Activated effector memory CD4-positive, alpha-beta T cell treated with Interleukin-2 at 50 U/mL for 16 hours (primary cell): ENCODE data around the gene MACROD1.

Experiments used
- DNase-seq: peaks from one replicate; pipeline ENCODE4 v3.0.0-alpha.2; 2020

MACROD1 gene

DNA sequence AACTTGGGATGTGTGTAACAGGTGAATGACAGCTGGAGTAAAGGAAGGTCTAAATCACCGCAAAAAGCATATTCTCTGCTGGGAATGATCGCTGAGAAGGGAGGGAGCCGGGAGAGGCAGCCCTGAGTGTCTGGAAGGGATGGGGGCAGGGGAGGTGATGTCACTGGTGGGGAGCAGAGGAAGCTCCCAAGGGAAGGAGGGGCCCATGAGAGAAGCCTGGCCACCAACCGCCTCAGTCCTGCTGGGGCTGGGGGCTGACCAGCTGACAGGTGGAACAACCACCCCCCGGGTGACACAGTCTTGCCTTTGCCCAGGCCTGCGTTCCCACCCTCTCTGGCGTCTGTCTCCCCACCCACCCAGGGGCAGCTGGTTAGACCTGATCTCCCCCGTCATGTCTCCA, 136.1 kb downstream of the MACROD1 start:
- no peak for DNase-seq

DNA sequence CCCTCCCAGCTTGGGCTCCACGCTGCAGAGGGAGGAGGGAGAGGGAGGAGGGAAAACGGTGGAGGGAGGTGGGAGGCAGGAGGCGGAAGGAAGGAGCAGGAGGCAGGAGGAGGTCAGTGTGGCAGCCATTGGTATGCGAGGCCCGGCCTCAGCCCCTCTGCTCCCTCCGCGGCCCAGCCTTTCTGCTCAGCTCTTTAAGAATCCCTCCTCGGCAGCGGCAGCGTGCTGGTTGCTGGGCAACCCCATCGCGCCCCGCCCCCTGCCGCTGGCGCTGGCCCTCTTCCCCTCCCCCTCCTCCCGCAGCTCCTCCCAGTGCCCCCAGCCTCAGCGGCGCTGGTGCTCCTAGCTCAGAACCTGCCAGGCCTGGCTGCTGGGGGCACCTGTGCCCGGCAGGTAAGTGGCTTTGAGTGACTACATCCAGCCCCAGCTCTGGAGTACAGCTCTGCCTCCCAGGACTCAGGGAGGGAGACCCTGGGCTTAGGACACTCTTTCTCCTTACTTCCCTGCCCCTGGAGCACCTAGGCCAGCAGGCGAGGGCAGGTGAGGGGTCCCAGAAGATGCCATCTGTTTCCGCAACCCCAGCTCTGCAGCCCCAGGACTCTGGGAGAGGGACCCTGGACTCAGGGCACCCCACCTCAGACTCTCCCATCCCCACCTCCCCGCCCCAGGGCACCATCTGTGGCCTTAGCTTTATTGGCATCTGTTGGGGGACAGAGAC, 137.4 kb downstream of the MACROD1 start:
- DNase-seq, result no peak

DNA sequence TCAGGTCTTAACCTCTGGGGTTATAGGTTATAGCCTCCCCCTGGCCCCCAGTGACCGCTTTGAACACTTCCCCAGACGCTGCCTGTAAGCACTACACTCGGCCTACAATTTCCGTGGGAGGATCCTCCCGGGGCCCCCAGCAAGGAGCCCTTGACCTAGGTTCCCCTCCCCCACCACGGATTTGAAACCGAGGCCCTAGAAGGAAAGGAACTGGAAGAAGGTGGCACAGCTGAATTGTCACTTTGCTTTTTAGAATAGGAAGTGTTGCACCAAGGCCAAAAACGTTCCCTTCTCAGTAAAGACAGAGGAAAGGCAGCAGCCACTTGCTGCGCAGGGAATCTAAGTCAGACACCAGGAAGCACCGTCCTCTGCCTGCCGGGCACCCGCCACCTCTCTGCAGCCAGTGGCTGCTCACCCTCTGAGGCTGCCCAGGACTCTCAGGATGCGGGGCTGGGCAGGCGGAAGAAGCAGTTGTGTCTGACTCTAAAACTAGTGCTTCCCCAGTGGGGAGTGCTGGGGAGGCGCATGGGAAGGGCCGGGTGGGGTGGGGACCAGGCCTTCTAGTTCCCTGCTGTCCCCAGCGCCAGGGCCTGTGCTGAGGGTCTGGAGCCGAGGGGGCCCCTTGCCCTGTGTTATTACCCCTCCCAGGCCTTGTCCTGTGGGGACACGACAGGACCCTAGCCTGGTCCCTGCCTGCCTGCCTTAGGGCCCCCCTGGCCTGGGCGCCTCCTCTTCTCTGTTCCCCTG, 138.1 kb downstream of the MACROD1 start:
- no peak for DNase-seq

DNA sequence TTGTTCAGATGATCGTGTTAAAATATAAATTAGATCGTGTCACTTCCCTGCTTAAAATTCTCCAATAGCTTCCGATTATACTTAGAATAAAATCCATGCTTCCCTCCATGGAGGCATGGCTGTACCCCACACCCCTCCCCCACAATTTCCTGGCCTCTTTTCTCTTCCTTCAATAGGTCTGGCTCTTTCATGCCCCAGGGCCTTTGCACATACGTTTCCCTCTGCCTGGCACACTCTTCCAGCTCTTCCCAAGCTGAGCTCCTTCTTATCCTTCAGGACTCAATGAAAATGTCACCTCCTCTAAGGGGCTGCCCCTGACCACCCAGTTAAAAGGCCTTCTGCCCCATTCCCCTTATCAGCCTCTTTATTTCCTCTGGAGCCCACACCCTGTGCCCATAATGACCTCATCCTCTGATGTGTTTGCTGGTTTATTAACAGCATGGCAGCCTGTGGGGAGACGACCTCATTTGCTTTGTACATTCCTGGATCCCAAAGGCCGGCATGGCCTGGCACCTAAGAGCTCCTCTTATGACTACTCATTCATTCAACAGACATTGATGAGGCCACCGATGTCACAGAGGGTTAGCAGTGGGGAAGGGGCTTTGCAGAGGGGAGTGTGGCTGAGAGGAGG, 139.2 kb downstream of the MACROD1 start:
- DNase-seq, result no peak

DNA sequence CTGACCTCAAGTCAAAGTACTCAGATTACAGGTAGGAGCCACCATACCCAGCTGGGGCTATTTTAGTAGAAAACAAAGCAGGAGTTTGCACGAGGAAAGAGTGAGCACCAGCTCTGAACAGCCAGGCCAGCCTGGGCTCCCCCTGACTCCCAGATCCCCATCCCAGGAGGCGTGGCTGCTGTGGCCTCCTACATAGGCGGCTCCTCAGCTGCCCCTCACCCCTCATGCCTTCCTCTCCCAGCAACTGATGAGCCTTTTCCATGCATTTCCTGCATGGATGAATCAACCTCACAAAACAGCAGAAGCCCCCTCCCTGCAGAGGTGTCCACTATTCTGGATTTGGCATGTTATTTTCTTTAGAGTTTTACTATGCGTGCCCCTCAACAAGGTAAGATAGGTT, 140.7 kb downstream of the MACROD1 start:
- DNase-seq, result no peak

DNA sequence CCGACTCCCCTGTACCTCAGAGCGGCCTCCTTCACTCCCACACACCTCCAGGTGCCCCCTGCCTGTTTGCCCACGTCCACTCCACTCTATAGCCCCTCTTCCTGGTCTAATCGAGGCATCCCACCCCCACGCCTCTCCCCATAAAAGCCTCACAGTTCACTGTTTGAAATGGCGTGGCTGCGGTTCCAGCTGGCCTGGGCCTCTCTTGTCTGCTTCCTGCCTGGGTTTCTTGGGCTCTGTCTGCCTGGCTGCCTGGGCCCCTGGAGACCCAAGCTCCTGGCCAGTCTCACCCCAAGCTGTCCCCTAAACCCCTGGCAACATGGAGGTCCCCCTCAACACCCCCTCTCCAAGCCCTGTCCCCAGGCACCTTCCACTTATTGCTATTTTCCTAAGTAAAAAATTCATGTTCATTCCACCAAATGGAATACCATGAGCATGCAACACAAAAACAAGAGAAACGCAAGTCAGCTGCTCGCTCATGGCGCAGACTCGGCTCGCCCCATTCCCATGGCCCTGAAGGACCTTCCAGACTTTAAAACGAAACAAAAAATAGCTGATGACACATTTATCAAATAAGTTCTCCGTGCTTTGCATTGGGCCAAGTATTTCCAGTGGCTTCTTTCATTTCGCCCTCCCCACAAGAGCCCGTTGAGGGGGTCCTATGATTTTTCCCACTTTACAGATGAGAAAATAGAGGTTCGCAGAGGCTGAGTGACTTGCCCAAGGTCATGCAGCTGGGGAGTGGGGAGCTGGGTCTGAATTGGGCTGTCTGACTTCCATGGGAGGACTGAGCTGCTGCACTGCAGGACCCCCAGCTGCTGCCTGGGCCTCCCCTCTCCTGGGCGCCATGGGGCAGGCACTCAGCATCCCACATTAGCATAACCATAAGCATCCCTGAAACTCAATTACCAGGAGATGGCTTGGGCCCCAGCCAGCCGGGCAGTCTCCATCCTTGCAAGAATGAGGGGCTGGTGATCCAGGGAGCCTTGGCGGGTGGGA, 141.9 kb downstream of the MACROD1 start:
- DNase-seq, result no peak

DNA sequence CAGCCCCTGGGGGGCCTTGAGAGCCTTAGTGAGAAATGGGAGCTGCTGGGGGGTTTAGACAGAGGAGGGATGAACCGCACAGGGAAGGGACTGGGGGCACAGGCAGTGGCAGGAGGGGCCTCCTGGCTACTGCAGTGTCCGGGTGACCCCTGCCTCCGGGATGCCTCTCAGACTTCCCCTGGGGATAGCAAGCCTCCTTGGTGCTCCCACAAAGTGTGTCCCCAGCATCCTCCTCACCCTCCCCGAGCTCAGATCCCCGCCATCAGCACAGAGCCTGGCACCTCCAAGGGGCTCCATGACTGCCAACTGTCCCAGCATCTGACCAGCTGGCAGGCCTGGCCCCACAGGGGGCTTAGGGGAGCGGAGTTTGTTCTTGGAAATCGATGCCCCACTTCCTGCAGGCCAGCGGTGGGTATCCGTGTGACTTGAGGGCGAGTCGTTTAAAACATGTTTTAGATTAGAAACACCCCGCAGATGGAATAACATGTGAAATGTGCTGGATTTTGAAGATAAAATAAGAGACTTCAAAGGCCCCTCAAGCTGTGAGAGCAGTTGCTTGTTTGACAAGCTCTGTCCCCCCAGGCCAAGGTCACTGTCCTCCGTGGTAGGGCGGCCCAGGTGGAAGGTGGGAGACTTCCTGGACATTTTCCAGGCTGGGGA, 143.7 kb downstream of the MACROD1 start:
- no peak for DNase-seq

DNA sequence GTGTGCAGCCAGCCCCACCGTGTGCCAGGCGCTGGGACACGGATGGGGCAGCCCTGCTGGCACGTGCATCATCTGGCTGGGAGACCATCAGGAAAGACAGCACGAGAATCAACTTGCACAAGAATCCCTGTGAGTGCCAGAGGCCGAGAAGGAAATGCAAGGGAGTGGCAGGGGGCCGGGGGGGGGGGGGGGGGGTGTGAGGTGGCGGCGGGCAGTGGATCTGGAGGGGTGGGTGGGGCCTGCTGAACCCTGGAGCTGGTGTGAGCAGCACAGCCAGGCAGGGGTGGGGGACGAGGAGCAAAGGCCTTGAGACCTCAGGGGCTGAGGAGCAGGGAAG, 144.2 kb downstream of the MACROD1 start:
- DNase-seq, result no peak

DNA sequence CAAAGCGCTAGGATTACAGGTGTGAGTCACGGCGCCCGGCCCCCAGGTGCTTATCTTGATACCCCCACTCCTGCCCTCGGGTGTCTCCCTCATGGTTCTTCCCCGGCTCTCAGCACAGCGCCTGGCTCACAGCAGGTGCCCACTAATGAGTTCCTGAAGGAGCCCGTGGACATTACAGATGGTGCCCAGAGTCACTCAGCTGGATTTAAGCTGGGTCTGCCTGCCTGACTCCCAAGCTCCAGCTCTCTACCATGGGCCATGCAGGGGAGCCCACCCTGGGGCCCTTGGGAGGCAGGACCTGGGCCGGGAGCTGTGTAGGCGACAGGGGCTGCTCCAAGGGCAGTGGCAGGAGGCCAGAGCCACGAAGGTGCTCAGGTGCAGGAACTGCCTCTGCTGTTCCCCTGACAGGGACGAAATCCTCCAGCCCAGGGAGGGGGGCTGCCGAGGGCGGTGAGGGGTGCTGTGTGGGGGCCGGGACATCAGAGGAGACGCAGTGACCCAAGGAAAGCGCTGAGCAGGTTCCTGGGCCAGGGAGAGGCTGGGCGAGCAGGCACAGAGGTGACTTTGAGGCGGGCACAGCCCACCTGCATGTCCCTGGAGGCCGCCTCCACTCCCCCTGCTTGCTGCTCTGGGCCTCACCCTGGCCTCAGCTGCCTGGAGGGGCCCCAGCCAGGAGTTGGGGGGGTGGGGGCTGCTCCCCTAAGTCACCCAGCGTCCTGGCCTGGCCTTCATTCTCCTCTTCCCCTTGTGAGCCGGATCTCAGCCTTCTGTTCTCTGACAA, 144.7 kb downstream of the MACROD1 start:
- DNase-seq, result no peak

DNA sequence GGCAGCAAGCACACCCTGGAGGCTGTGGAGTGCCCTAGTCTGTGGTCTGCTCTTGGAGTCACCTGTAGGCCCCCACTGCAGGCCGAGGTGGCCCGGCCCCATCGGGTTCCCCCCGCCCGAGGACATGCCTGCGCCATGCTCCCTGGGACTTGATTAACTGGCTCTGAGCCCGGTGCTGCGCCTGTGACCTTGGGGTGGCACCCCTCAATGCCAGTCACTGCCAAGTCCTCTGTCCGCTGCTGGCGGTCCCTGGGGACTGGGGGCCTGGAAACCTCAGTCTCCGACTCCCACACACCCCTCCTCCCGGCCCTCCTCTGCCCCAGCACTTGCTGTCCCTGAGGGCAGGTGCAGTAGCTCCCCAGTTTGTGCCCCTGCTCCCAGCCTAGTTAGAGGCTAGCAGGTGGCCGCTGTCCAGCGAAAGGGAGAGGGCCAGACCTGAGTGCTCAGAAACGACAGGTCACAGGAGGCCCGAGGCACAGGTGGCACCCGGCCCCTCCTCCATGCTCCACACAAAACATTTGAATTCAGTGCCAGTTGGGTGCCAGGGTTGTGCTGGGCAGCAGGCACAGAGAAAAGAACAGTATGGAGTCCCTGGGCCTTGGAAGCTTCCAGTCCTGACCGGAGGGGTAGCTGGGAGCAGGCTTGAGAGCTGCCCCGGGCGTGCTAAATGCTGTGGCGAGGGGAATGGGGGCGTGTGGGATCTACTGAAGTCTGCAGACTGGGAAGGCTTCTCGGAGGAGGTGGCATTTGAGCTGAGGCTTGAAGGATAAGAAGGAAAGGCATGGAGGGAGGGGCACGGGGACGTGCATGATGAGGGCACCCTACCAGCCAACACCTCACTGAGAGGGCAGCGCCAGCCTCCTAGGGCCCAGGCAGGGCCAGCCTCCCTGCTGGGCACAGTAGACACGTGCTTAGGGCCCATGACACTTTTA, 146.5 kb downstream of the MACROD1 start:
- DNase-seq, result no peak

DNA sequence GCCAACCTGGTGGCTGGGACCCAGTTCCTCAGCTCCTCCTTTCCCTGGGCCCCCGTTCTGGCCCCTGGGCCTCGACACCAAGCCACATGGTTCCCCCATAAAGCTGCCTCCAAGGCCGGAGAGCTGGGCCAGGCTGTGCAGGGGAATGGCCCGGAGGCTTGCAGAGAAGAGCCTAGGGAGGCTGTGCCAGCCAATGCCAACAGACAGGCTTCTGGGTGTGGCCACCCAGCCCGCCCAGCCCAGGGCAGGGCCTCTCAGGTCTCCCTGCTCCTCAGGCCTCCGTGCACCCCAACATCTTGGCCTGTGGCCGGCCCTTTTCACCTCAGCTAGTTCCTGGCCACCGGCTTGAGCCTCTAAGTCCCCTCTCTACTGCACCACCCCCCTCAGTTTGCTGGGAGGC, 147.6 kb downstream of the MACROD1 start:
- no peak for DNase-seq

DNA sequence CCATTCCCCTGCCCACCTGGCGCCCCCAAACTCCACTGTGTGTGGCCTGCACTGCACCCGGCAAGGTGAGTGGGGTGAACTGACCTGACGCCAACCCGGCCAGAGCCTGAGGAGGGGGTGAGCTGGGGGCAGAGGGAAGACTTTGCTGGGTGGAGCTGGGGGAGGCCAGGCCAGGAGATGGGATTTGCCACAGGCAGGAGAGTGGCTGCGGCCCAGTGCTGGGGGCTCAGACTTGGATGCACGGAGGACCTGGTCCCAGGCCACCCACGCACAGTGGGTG, 148.0 kb downstream of the MACROD1 start:
- no peak for DNase-seq

DNA sequence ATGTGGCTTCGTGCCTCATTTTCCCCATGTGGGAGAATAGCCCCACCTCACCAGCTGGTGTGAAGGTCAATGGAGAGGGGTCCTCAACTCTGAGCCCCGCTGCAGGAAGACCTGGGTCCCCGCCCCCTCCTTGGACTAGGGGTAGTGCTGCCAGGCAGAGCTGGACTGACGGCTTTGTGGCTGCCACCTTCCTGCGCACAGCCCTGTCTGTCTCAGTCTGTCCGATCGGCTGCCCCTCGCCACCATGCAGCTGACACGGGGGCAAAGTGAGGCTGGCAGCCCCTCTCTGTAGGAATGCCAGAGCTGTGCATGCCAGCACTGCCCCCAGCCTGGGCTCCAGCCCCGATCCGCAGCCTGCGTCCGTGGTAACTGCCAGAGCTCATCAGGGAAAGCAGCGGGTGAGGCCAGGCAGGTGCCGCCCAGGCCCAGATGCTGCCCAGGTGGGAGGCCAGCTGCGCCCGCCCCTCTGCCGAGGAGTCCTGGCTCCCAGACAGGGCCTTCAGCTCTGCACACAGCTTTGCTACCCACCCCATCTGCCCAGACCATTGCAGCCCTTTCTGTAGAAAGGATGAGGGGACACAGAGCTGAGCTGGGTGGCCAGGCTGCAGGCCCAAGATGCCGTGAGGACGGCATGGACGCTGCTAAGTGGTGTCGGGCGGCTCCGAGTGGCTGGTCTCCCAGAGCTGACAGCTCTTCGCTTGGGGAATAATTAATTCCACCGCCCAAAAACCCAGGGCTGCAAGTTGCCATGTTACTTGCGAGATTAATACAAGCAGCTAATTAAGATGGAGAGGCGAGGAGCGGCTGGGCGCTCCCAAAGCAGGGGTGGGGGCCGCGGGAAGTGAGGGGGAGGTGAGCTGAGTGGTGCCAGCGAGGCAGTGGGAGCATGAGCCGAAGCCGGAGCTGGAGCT, 149.7 kb downstream of the MACROD1 start:
- DNase-seq, result no peak

DNA sequence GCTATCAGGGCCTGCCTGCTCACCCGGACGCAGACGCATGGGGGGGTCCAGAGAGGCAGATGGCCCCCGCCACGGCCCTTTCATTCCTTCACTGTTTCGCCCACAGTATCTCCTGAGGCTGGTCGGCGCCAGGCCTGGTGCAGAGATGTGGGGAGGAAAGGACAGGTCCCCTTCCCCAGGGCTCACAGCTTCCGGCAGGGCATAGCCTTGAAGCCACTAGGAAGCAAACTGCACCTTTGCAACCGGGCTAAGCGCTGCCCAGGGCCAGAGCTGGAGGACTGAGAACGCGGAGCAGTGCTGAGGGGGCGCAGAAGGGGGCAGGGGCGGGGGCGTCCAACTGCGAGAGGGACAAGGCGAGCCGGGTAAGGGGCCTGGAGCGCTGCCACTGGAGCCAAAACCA, 150.4 kb downstream of the MACROD1 start:
- no peak for DNase-seq

DNA sequence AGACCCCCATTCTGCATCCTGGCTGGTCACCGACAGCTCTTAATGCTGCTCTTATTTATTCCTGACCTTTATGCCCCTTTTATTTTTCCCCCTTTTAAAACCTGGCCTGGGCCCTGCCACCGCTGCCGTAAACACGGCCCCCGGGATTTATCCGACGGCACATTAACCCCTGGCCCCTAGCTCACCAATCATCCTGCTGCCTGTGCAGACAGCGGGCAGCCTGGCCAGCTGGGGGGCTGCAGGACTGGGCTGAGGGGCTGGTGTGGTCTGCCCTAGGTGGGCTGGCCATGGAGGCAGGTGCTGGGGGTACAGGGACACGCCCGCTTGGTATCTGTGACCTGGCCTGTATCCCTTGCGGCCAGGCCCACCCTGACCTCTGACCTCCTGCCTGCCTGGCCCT, 151.6 kb downstream of the MACROD1 start:
- no peak for DNase-seq

DNA sequence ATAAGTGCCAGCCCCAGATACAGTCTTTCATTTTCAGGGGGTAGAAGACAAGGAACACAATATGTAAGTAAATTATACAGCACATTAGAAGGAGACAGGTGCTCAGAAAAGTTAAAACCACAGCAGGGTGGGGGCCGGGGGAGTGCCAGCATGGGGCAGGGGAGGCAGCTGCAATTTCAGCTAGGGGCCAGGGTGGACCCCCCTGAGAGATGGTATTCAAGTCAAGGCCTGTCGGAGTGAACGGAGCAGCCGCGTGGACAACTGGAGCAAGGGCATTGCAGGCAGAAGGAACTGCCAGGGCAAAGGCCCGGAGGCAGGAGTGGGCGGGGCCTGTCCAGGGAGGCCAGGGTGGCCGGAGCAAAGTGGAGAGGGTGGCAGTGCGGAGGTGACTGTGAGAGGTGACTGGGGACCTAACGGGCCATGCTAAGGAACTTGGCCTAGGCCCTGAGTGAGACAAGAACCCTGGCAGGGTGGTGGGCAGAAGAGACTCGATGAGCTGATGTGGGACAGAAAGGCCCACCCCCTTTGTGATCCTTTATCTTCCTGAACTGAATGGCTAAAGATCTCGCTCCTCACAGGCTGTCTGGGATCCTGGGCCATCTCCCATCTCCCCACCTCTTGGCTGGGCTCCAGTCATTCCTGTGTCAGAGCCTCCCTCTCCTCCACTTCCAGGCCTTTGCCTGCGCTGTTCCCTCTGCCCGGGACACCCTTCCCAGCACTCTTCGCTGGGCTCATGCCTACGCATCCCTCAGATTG, 152.6 kb downstream of the MACROD1 start:
- DNase-seq, result no peak

DNA sequence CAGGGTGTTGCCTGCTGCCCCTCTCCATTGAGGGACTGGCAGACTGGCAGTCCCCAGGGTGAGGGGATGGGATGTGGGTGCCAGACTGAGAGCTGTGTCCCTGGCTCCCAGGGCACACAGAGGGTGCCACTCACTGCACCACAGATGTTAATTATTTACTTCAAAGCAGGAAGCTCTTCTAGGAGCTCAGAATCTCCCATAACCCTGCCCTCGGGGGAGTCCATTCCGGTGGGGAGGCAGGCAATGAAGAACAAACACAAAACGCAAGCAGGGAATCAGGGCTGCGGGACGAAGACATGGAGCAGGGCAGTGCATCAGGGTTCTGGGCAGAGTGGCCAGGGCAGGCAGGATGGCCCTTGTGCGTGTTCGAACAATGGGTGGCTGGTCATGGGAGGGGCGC, 154.5 kb downstream of the MACROD1 start:
- no peak for DNase-seq

DNA sequence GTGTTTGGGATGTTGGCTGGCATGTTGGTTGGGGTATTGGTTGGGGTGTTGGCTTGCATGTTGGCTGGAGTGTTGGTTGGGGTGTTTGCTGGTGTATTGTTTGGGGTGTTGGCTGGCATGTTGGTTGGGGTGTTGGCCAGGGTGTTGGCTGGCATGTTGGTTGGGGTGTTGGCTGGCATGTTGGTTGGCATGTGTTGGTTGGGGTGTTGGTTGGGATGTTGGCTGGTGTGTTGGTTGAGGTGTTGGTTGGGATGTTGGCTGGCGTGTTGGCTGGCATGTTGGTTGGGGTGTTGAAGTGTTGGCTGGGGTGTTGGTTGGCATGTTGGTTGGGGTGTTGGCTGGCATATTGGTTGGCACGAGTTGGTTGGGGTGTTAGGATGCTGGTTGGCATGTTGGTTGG, 155.1 kb downstream of the MACROD1 start:
- no peak for DNase-seq

DNA sequence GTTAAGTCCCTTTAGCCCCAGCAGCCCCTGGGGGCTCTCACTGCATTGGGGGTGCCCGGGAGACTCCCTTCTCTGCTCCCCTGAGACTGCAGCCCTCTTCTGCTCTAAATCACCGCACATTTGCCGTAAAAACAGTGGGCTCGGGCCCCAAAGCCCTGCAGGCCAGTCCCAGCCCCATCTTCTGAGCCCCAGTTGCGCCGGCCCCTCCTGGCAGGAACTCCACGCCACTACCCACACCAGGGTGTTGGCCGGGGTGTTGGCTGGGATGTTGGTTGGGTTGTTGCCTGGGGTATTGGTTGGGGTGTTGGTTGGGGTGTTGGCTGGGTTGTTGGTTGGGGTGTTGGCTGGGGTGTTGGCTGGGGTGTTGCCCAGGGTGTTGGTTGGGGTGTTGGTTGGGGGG, 156.2 kb downstream of the MACROD1 start:
- DNase-seq, result no peak
